B cell (primary cell): ENCODE results near the gene CENPV. TPM values are rescaled to one million over a fixed set of nuclear protein-coding genes. Genes with fewer than 3 reads are reported as not detected.
A peak's percentile ranks its signal among the peaks of the same experiment; 100 is the strongest.

ENCODE experiments used
- ATAC-seq: fragments of 200-7000 bp; cut with Tn5 transposase; one replicate; pipeline ENCODE4 v1.10.0; 2021; ENCODE audit warnings: low read depth, mild to moderate bottlenecking, moderate number of reproducible peaks, moderate library complexity
- CTCF ChIA-PET: fragments of 350-600 bp; sonication (Branson Sonifier 250); formaldehyde crosslinking; loops from one replicate; lab custom pipeline; 2021; ENCODE audit warnings: antibody characterized with exemption, inconsistent platforms; lab: Charles Lee
- POLR2A ChIA-PET: fragments of 350-600 bp; sonication (Branson Sonifier 250); formaldehyde crosslinking; loops from one replicate; lab custom pipeline; 2021; ENCODE audit warnings: antibody characterized with exemption; lab: Charles Lee
- DNase-seq: peaks from one replicate; pipeline ENCODE4 v3.0.0; 2013
- H2AFZ ChIP-seq: 2 replicates; pipeline ENCODE4 v1.6.1; 2012; ENCODE audit warnings: mild to moderate bottlenecking, low read depth, low read length; ENCODE audit not compliant: insufficient read depth, poor library complexity, severe bottlenecking
- H3K27ac ChIP-seq, 2 donors: 1 replicate in 1 of 2; 2 replicates in 1 of 2; pipeline ENCODE4 v1.5.1; 2012 to 2013; ENCODE audit warnings: low read length in 2 of 2, mild to moderate bottlenecking in 2 of 2, moderate library complexity in 1 of 2
- H3K27me3 ChIP-seq, 4 experiments: fragments of 200-600 bp in 1 of 4; sonication (generic) in 1 of 4; replicated peaks in 1 of 4; 1 replicate in 2 of 4; 2 replicates in 2 of 4; pipeline versions ENCODE4 v1.6.1 to v1.7.0; 2013 to 2016; ENCODE audit warnings: low read length in 3 of 4, mild to moderate bottlenecking in 2 of 4, mixed read lengths in 1 of 4, moderate library complexity in 1 of 4; ENCODE audit not compliant: insufficient read depth in 4 of 4, control insufficient read depth in 3 of 4; ENCODE audit errors: control extremely low read depth in 1 of 4
- H3K36me3 ChIP-seq, 2 experiments: replicated peaks in 1 of 2; 1 replicate in 1 of 2; 2 replicates in 1 of 2; pipeline versions ENCODE4 v1.6.1 to v1.7.1; 2013; ENCODE audit warnings: low read length in 1 of 2; ENCODE audit not compliant: insufficient read depth in 2 of 2, control insufficient read depth in 1 of 2; ENCODE audit errors: control extremely low read depth in 1 of 2, extremely low read depth in 1 of 2
- H3K4me1 ChIP-seq, 2 donors: fragments of 200-600 bp in 1 of 2; sonication (generic) in 1 of 2; 1 replicate in 1 of 2; 2 replicates in 1 of 2; pipeline versions ENCODE4 v1.5.1 to v1.6.1; 2013 to 2017; ENCODE audit warnings: low read length in 2 of 2; ENCODE audit not compliant: control insufficient read depth in 2 of 2, insufficient read depth in 2 of 2
- H3K4me2 ChIP-seq: replicated peaks from 2 replicates; pipeline ENCODE3; 2012; ENCODE audit warnings: mild to moderate bottlenecking, low read depth, low read length; ENCODE audit not compliant: poor library complexity, severe bottlenecking
- H3K4me3 ChIP-seq, 5 experiments: fragments of 200-600 bp in 1 of 5; sonication (generic) in 1 of 5; 1 replicate in 3 of 5; 2 replicates in 2 of 5; pipeline versions ENCODE4 v1.5.1 to v1.7.0; 2011 to 2016; ENCODE audit warnings: low read length in 4 of 5, mild to moderate bottlenecking in 4 of 5, low read depth in 2 of 5, control low read depth in 1 of 5, moderate library complexity in 1 of 5; ENCODE audit not compliant: insufficient read depth in 1 of 5; ENCODE audit errors: control extremely low read depth in 1 of 5, extremely low read depth in 1 of 5
- H3K79me2 ChIP-seq: fragments of 200-600 bp; sonication (generic); one replicate; pipeline ENCODE4 v1.6.0; 2016; ENCODE audit warnings: low read length; ENCODE audit not compliant: control insufficient read depth, insufficient read depth
- H3K9ac ChIP-seq: fragments of 200-600 bp; sonication (generic); 2 replicates; pipeline ENCODE4 v1.6.1; 2017; ENCODE audit warnings: mild to moderate bottlenecking, low read length, moderate library complexity
- H3K9me3 ChIP-seq, 3 donors: one replicate each; pipeline versions ENCODE4 v1.6.1 to v1.7.1; 2013; ENCODE audit warnings: low read length in 2 of 3; ENCODE audit not compliant: control insufficient read depth in 2 of 3, insufficient read depth in 1 of 3; ENCODE audit errors: control extremely low read depth in 1 of 3
- H4K20me1 ChIP-seq: 2 replicates; pipeline ENCODE4 v1.6.0; 2012; ENCODE audit warnings: mild to moderate bottlenecking, low read length; ENCODE audit not compliant: insufficient read depth, control insufficient read depth, poor library complexity, severe bottlenecking
- H3K27ac Mint-ChIP-seq: one replicate; pipeline ENCODE4 v1.8.0; 2021; ENCODE audit warnings: mixed read lengths
- H3K27me3 Mint-ChIP-seq: one replicate; pipeline ENCODE4 v1.8.0; 2021; ENCODE audit warnings: mixed read lengths
- H3K4me1 Mint-ChIP-seq: one replicate; pipeline ENCODE4 v1.8.0; 2021; ENCODE audit warnings: mixed read lengths
- H3K4me3 Mint-ChIP-seq: one replicate; pipeline ENCODE4 v1.8.0; 2021; ENCODE audit warnings: mixed read lengths
- H3K9me3 Mint-ChIP-seq: one replicate; pipeline ENCODE4 v1.8.0; 2022; ENCODE audit warnings: mixed read lengths; ENCODE audit not compliant: insufficient read depth
- EZH2 ChIP-seq: IDR thresholded peaks from 2 replicates; pipeline ENCODE4 v1.6.1; 2012; ENCODE audit warnings: borderline replicate concordance, low read depth, mild to moderate bottlenecking, moderate library complexity, low read length; ENCODE audit not compliant: insufficient read depth, poor library complexity, severe bottlenecking
- WGBS: methylation state at CpG from one replicate; pipeline ENCODE4 v1.1.5; 2013; ENCODE audit warnings: missing lambda C conversion rate; ENCODE audit not compliant: insufficient coverage; 5-methylcytosine and 5-hydroxymethylcytosine counted together
- intact Hi-C: fragments of 100-400 bp; cut with micrococcal nuclease; formaldehyde crosslinking; loops from one replicate; pipeline ENCODE4 v1.10.0; 2022
- polyA plus RNA-seq: library from polyadenylated mRNA; depleted of rRNA; stranded (reverse); fragments of >200 nt; gene quantifications from 2 replicates; pipeline ENCODE4 v1.2.3, GENCODE V29; 2012
- total RNA-seq, 2 donors: library from RNA; stranded (reverse); fragments of 120-200 nt in 1 of 2; gene quantifications; 1 replicate in 1 of 2; 2 replicates in 1 of 2; pipeline versions ENCODE4 v1.2.3 to v1.2.4, GENCODE V29; 2013 to 2022
- TF ChIP-seq, protein P1 (sequence below): fragments of 200-600 bp; IDR thresholded peaks from one replicate; pipeline ENCODE4 v1.8.0; 2022; ENCODE audit warnings: antibody characterized with exemption, mild to moderate bottlenecking

The CENPV gene
- total and polyA plus RNA-seq, 2 donors (not counting 1 experiment from before 2014, with no cell fraction given), result 15.8 to 28.1 TPM

DNA sequence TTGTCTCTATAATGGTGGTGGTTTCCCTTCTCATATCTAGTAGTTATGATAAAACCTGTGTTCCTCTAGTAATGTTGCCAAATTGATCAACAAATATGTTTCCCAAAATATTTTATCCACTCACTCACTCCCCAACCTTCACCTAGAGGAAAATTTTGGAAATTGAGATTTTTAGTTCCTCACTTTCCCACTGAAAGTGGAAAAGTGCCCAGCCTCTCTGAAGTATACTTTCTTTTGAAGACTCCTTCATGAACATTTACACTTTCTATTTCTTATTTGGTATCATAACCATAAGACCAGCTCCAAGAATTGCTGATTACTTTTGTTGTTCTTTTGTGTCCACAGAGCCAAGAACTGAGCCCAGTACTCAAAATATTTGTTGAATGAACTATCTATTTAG is 5.1 kb upstream of the CENPV start:
- Mint-ChIP-seq H3K27me3 (no peaks in the 10 kb centered on the region), H3K9me3 (no peaks in the 10 kb centered on the region), H3K4me3 (no peak overlapping the region), H3K4me1 (peaks cover 5% of the 10 kb centered on the region), H3K27ac (no peak overlapping the region)
- CTCF ChIA-PET, result interaction anchor here (0.6 to 1.6 kb wide), 3 partner anchors 8 to 27 kb away, joined by 3 to 5 read pairs (median 5); no protein-coding TSS in a partner anchor
- POLR2A ChIA-PET, result interaction anchor here (0.7 to 0.8 kb wide), 2 partner anchors 58 to 164 kb away, joined by 3 read pairs; no protein-coding TSS in a partner anchor
- Histone ChIP-seq H4K20me1 (no peaks in the 10 kb centered on the region), H3K9me3 (no peaks in the 10 kb centered on the region), H3K36me3 (no peaks in the 10 kb centered on the region), H3K27me3 (no peaks in the 10 kb centered on the region), H3K4me3 (no peak overlapping the region), H3K9ac (no peak overlapping the region), H3K27ac (no peak overlapping the region), H2AFZ (no peak overlapping the region), H3K4me1 (peaks cover 0 to 5% of the 10 kb centered on the region in 2 donors), H3K79me2 (no peaks in the 10 kb centered on the region), H3K4me2 (no peak overlapping the region)
- intact Hi-C loops, result no loop called here
- no peak for ATAC-seq
- DNase-seq, result no peak
- TF ChIP-seq EZH2, result no peak
- TF ChIP-seq, protein P1, sequence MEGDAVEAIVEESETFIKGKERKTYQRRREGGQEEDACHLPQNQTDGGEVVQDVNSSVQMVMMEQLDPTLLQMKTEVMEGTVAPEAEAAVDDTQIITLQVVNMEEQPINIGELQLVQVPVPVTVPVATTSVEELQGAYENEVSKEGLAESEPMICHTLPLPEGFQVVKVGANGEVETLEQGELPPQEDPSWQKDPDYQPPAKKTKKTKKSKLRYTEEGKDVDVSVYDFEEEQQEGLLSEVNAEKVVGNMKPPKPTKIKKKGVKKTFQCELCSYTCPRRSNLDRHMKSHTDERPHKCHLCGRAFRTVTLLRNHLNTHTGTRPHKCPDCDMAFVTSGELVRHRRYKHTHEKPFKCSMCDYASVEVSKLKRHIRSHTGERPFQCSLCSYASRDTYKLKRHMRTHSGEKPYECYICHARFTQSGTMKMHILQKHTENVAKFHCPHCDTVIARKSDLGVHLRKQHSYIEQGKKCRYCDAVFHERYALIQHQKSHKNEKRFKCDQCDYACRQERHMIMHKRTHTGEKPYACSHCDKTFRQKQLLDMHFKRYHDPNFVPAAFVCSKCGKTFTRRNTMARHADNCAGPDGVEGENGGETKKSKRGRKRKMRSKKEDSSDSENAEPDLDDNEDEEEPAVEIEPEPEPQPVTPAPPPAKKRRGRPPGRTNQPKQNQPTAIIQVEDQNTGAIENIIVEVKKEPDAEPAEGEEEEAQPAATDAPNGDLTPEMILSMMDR, result no peak

GRCh38 chr17:16354585-16354984 is 1.3 kb upstream of the CENPV start:
- Mint-ChIP-seq H3K27ac (no peak overlapping the region), H3K9me3 (no peaks in the 10 kb centered on the region), H3K27me3 (no peaks in the 10 kb centered on the region), H3K4me1 (peaks cover 15% of the 10 kb centered on the region), H3K4me3 (peak overlapping the region; percentile 46)
- H3K9me3 ChIP-seq, result no peaks in the 10 kb centered on the region
- DNase-seq, result no peak
- H4K20me1 ChIP-seq, result no peaks in the 10 kb centered on the region
- intact Hi-C loops, result loop anchor here (5.0 kb wide), 2 partner anchors 137 to 183 kb away; partner anchors contain the start of genes NCOR1 and PIGL
- CTCF ChIA-PET, result interaction anchor here (1.8 kb wide), 1 partner anchor 9 kb away, joined by 17 read pairs; no protein-coding TSS in a partner anchor
- H3K27ac ChIP-seq, result no peak overlapping the region
- ATAC-seq, result no peak
- POLR2A ChIA-PET, result interaction anchor here (0.6 kb wide), 1 partner anchor 81 kb away, joined by 4 read pairs; no protein-coding TSS in a partner anchor
- H2AFZ ChIP-seq, result no peak overlapping the region
- peaks cover 11% of the 10 kb centered on the region for H3K79me2 ChIP-seq
- no peak overlapping the region for H3K4me3 ChIP-seq
- H3K36me3 ChIP-seq, result no peaks in the 10 kb centered on the region
- H3K4me1 ChIP-seq, result peaks cover 8 to 16% of the 10 kb centered on the region in 2 donors
- no peaks in the 10 kb centered on the region for H3K27me3 ChIP-seq
- WGBS, result 100% methylated on average over 5 of the region's 14 CpGs
- H3K9ac ChIP-seq, result no peak overlapping the region
- TF ChIP-seq, protein P1, result no peak
- no peak for TF ChIP-seq EZH2
- H3K4me2 ChIP-seq, result no peak overlapping the region
